Activated B cell treated with CpG ODN at 0.5 μM for 24 hours (primary cell): ENCODE results near the gene HIVEP1. TPM values are rescaled to one million over a fixed set of nuclear protein-coding genes. Genes with fewer than 3 reads are reported as not detected.

ENCODE experiments used
- ATAC-seq: fragments of 200-7000 bp; cut with Tn5 transposase; one replicate; pipeline ENCODE4 v1.10.0; 2021; ENCODE audit warnings: low read depth, mild to moderate bottlenecking, moderate library complexity
- CTCF ChIA-PET: fragments of 350-600 bp; sonication (Branson Sonifier 250); formaldehyde crosslinking; loops from one replicate; lab custom pipeline; 2021; ENCODE audit warnings: antibody characterized with exemption; lab: Charles Lee
- POLR2A ChIA-PET: fragments of 350-600 bp; sonication (Branson Sonifier 250); formaldehyde crosslinking; loops from one replicate; lab custom pipeline; 2021; ENCODE audit warnings: antibody characterized with exemption; lab: Charles Lee
- DNase-seq: peaks from one replicate; pipeline ENCODE4 v3.0.0; 2022
- H3K27ac Mint-ChIP-seq: one replicate; pipeline ENCODE4 v1.8.0; 2020; ENCODE audit warnings: mixed read lengths
- H3K27me3 Mint-ChIP-seq: one replicate; pipeline ENCODE4 v1.8.0; 2021; ENCODE audit warnings: mixed read lengths
- H3K36me3 Mint-ChIP-seq: one replicate; pipeline ENCODE4 v1.8.0; 2021; ENCODE audit warnings: low read depth, mixed read lengths
- H3K4me1 Mint-ChIP-seq: one replicate; pipeline ENCODE4 v1.8.0; 2021; ENCODE audit warnings: mixed read lengths
- H3K4me3 Mint-ChIP-seq: one replicate; pipeline ENCODE4 v1.8.0; 2020; ENCODE audit warnings: mild to moderate bottlenecking, mixed read lengths
- H3K9me3 Mint-ChIP-seq: one replicate; pipeline ENCODE4 v1.8.0; 2020; ENCODE audit warnings: mixed read lengths
- intact Hi-C: fragments of 100-400 bp; cut with micrococcal nuclease; formaldehyde crosslinking; loops from one replicate; pipeline ENCODE4 v1.15.1; 2024
- total RNA-seq: library from RNA; stranded (reverse); gene quantifications from 2 replicates; pipeline ENCODE4 v1.2.3, GENCODE V29; 2022
- TF ChIP-seq, protein P1 (sequence below): fragments of 200-600 bp; IDR thresholded peaks from one replicate; pipeline ENCODE4 v1.8.0; 2022; ENCODE audit warnings: antibody characterized with exemption, mild to moderate bottlenecking

The HIVEP1 gene
- total RNA-seq, 1 donor from 2014 or later: 91.0 TPM

DNA sequence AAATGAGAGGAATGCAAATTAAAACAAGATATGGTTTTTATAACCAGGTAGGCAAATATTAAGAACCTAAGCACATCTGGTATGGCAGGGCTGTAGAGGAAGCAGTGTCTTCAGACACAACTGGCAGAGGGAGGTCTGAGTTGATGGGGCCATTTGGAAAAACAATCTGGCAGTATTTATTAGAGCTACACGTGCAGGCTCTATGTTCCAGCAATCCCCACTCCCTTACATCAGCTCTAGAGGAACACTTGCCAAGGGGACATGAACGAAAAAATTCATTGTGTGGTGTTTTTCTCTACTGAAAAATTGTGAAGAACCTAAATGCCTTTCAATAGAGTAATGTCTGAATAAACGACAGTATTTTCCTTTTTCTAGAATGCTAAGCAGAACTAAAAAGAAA, 166.4 kb downstream of the HIVEP1 start:
- no peak for ATAC-seq
- intact Hi-C loops: no loop called here
- no peaks in the 10 kb centered on the region for H3K4me1 Mint-ChIP-seq
- H3K27ac Mint-ChIP-seq: no peak overlapping the region
- peaks cover 4% of the 10 kb centered on the region for H3K9me3 Mint-ChIP-seq
- TF ChIP-seq, protein P1, sequence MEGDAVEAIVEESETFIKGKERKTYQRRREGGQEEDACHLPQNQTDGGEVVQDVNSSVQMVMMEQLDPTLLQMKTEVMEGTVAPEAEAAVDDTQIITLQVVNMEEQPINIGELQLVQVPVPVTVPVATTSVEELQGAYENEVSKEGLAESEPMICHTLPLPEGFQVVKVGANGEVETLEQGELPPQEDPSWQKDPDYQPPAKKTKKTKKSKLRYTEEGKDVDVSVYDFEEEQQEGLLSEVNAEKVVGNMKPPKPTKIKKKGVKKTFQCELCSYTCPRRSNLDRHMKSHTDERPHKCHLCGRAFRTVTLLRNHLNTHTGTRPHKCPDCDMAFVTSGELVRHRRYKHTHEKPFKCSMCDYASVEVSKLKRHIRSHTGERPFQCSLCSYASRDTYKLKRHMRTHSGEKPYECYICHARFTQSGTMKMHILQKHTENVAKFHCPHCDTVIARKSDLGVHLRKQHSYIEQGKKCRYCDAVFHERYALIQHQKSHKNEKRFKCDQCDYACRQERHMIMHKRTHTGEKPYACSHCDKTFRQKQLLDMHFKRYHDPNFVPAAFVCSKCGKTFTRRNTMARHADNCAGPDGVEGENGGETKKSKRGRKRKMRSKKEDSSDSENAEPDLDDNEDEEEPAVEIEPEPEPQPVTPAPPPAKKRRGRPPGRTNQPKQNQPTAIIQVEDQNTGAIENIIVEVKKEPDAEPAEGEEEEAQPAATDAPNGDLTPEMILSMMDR: no peak
- no peak overlapping the region for H3K4me3 Mint-ChIP-seq
- H3K36me3 Mint-ChIP-seq: peaks cover 2% of the 10 kb centered on the region
- ChIA-PET CTCF (no interaction called here), POLR2A (no interaction called here)
- no peaks in the 10 kb centered on the region for H3K27me3 Mint-ChIP-seq
- no peak for DNase-seq

- no peak overlapping the region for H3K27ac Mint-ChIP-seq
Measured at GRCh38 chr6:12181481-12181880, 169.4 kb downstream of the HIVEP1 start.

DNA sequence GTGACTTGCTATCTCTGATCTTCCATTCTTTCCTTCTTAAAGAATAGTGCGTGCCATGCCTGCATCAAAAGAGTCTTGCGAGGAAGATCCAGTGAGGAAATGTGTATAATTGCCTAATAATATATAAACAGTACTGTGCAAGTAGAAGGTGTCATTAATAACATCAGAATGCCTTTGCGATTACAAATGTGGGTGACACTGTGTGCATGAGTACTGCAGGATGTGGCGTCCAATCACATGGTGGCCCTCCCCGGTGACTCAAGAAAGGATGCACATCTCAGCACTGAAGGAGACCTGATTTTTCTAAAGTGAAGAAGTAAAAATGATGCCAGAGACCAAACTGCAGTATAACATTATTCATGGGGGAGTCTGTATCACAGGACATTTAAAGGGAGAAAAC, 170.6 kb downstream of the HIVEP1 start:
- CTCF ChIA-PET: no interaction called here

More at GRCh38 chr6:12181481-12181880, 169.4 kb downstream of the HIVEP1 start:
- Mint-ChIP-seq H3K27me3 (no peaks in the 10 kb centered on the region), H3K4me1 (no peaks in the 10 kb centered on the region), H3K9me3 (peaks cover 4% of the 10 kb centered on the region), H3K4me3 (no peak overlapping the region), H3K36me3 (peaks cover 2% of the 10 kb centered on the region)
- no peak for ATAC-seq
- ChIA-PET CTCF (no interaction called here), POLR2A (no interaction called here)
- TF ChIP-seq, protein P1: no peak
- intact Hi-C loops: no loop called here
- DNase-seq: no peak

GRCh38 chr6:12185081-12185673, 173.1 kb downstream of the HIVEP1 start:
- Mint-ChIP-seq H3K4me1 (no peaks in the 10 kb centered on the region), H3K27me3 (no peaks in the 10 kb centered on the region), H3K36me3 (no peaks in the 10 kb centered on the region), H3K9me3 (no peaks in the 10 kb centered on the region), H3K4me3 (no peak overlapping the region), H3K27ac (no peak overlapping the region)
- TF ChIP-seq, protein P1: no peak
- intact Hi-C loops: no loop called here
- ATAC-seq (no peak), DNase-seq (no peak)
- CTCF ChIA-PET: no interaction called here
- POLR2A ChIA-PET: no interaction called here

More for the DNA sequence above, 170.6 kb downstream of the HIVEP1 start:
- H3K27me3 Mint-ChIP-seq: no peaks in the 10 kb centered on the region
- no peaks in the 10 kb centered on the region for H3K36me3 Mint-ChIP-seq
- ATAC-seq (no peak), DNase-seq (no peak)
- TF ChIP-seq, protein P1: no peak
- H3K27ac Mint-ChIP-seq: no peak overlapping the region
- intact Hi-C loops: no loop called here
- no peak overlapping the region for H3K4me3 Mint-ChIP-seq
- no peaks in the 10 kb centered on the region for H3K9me3 Mint-ChIP-seq
- POLR2A ChIA-PET: no interaction called here
- H3K4me1 Mint-ChIP-seq: no peaks in the 10 kb centered on the region

GRCh38 chr6:12186528-12186927, 174.4 kb downstream of the HIVEP1 start:
- Mint-ChIP-seq H3K9me3 (no peaks in the 10 kb centered on the region), H3K4me1 (no peaks in the 10 kb centered on the region), H3K27ac (no peak overlapping the region), H3K4me3 (no peak overlapping the region), H3K27me3 (no peaks in the 10 kb centered on the region), H3K36me3 (no peaks in the 10 kb centered on the region)
- DNase-seq (no peak), ATAC-seq (no peak)
- intact Hi-C loops: no loop called here
- TF ChIP-seq, protein P1: no peak
- POLR2A ChIA-PET: no interaction called here
- CTCF ChIA-PET: no interaction called here
